Neural cell (in vitro differentiated cells): ENCODE data around the gene LRRK2.

Source experiments
- EP300 ChIP-seq: fragments of 450-650 bp; conservative IDR thresholded peaks from 2 replicates; pipeline ENCODE4 v1.6.1; 2014; ENCODE audit warnings: antibody characterized with exemption, mild to moderate bottlenecking, moderate library complexity; ENCODE audit not compliant: poor library complexity, severe bottlenecking
- EZH2 ChIP-seq: fragments of 200-600, 300-800 bp; shearing (Covaris generic), sonication (generic); IDR thresholded peaks from 2 replicates; pipeline ENCODE4 v1.6.1; 2014; ENCODE audit warnings: antibody characterized with exemption, low read length, borderline replicate concordance, mild to moderate bottlenecking; ENCODE audit not compliant: insufficient read depth, poor library complexity, severe bottlenecking
- POLR2AphosphoS5 ChIP-seq: IDR thresholded peaks from 2 replicates; pipeline ENCODE4 v1.6.1; 2012
- TF ChIP-seq, protein P1 (sequence below): fragments of 450-650 bp; IDR thresholded peaks from 2 replicates; pipeline ENCODE4 v1.5.1; 2014; ENCODE audit warnings: antibody characterized with exemption, mild to moderate bottlenecking, moderate library complexity; ENCODE audit not compliant: poor library complexity, severe bottlenecking

DNA sequence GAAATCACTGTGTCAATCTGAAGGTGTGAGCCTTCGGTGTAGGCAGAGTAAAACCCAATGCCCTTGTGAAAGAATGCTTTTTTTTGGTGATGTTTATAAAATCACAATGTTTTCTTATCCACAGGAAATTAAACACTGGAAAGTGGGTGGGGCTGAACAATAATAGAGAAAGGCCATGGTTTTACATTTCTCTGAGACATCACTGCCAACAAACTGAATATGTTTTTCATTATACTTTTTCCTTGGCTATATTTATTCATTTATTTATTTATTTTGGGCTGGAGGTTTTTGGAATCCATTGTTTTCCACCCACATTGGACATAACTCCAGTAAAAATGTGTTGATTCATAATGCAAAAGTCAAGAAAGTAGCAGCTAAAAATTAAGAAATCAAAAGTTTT, 16.9 kb downstream of the LRRK2 start:
- TF ChIP-seq, protein P1, sequence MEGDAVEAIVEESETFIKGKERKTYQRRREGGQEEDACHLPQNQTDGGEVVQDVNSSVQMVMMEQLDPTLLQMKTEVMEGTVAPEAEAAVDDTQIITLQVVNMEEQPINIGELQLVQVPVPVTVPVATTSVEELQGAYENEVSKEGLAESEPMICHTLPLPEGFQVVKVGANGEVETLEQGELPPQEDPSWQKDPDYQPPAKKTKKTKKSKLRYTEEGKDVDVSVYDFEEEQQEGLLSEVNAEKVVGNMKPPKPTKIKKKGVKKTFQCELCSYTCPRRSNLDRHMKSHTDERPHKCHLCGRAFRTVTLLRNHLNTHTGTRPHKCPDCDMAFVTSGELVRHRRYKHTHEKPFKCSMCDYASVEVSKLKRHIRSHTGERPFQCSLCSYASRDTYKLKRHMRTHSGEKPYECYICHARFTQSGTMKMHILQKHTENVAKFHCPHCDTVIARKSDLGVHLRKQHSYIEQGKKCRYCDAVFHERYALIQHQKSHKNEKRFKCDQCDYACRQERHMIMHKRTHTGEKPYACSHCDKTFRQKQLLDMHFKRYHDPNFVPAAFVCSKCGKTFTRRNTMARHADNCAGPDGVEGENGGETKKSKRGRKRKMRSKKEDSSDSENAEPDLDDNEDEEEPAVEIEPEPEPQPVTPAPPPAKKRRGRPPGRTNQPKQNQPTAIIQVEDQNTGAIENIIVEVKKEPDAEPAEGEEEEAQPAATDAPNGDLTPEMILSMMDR, result no peak
- no peak for TF ChIP-seq POLR2AphosphoS5
- no peak for TF ChIP-seq EP300
- TF ChIP-seq EZH2, result no peak
